Astrocyte of the cerebellum (primary cell): Measurements from ENCODE around the gene VEZT.

Source experiments
- DNase-seq: peaks from one replicate; pipeline ENCODE4 v3.0.0-alpha.2; 2011; ENCODE audit warnings: low read depth
- H3K4me3 ChIP-seq: 2 replicates; pipeline ENCODE4 v1.5.1; 2011; ENCODE audit warnings: mild to moderate bottlenecking, low read depth, low read length, moderate library complexity
- in situ Hi-C: cut with HindIII; loops from 2 replicates; pipeline ENCODE4 v1.10.0; 2017; ENCODE audit warnings: low sequenced_read_pairs
- TF ChIP-seq, protein P1 (sequence below): IDR thresholded peaks from 2 replicates; pipeline ENCODE4 v1.5.1; 2012; ENCODE audit warnings: low read length, low read depth, moderate library complexity, mild to moderate bottlenecking; ENCODE audit errors: missing control alignments

The VEZT gene

DNA sequence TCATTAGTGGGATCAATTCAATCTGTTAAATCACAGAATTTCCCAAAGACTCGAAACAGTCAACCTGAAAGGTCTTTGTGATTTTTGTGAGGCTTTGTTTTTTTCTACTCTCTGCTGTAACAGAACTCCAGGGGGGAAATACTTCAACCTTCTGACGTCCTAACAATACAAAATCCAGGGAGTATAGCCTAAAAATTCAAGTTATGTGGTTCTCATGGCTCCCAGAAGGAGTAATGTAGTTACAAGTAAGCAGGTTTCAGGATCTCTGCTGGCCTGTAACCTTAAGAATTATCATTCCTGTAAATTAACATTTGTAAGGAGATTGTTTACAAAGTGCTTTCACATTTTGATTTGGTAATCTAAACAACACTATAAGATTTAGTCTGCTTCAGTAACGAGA lies 39.9 kb downstream of the VEZT start:
- H3K4me3 ChIP-seq = no peak overlapping the region
- DNase-seq = no peak
- in situ Hi-C loops = no loop called here
- TF ChIP-seq, protein P1, sequence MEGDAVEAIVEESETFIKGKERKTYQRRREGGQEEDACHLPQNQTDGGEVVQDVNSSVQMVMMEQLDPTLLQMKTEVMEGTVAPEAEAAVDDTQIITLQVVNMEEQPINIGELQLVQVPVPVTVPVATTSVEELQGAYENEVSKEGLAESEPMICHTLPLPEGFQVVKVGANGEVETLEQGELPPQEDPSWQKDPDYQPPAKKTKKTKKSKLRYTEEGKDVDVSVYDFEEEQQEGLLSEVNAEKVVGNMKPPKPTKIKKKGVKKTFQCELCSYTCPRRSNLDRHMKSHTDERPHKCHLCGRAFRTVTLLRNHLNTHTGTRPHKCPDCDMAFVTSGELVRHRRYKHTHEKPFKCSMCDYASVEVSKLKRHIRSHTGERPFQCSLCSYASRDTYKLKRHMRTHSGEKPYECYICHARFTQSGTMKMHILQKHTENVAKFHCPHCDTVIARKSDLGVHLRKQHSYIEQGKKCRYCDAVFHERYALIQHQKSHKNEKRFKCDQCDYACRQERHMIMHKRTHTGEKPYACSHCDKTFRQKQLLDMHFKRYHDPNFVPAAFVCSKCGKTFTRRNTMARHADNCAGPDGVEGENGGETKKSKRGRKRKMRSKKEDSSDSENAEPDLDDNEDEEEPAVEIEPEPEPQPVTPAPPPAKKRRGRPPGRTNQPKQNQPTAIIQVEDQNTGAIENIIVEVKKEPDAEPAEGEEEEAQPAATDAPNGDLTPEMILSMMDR = no peak

DNA sequence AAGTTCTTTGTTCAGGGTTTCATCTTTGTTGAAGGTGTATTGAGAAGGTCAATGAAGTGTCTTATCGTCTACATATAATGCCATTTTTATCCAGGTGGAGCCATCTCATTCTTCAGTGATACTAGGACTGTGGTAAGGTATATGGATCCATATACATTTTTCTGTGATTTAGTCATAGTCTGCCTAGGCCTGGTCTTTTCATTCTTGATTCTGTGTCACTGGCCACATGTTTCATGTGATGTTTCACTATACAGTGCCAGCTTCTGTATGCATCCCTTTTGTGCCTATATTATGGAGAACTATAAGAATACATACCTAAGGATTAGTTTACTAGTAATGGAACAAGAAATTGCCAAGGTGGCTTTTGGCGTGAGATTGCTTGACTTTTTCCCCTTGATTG lies 40.5 kb downstream of the VEZT start:
- in situ Hi-C loops = no loop called here
- TF ChIP-seq, protein P1 = no peak
- H3K4me3 ChIP-seq = no peak overlapping the region
- DNase-seq = no peak

DNA sequence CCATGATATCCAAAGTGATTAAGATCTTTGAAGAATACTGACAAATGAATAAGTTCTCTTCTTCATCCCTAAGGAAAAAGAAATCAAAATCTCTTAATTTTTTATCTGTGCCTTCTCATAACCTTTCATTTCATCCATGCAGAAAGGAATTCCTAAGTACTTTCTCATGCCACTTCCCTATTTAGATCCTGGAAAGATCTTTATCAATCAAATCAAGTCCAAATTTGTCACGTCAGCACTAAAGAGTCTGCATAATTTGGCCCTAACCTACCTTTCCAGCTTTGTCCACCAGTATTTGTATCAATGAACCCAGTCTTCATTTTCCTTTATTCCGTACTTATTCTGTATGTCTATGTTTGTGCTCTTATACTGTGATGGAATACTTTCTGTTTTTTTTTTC lies 41.2 kb downstream of the VEZT start:
- TF ChIP-seq, protein P1 = no peak
- no peak for DNase-seq
- in situ Hi-C loops = no loop called here
- H3K4me3 ChIP-seq = no peak overlapping the region

DNA sequence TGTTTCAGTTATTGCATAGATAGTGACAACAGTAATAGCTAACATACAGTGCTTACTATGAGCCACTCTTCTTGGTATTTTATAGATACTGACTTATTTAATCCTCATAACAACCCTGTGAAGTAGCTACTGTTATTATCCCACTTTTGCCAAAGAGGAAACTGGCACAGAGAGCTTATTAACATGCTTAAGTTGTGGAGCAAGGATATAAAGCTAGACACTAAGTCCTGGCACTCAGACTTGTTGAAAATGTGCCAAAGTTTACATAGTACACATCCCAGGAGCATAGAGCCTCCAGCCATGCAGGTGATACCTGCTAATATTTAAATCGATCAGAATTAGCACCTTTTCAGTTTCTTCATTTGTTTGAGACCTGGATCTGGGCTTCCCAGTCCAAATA lies 41.8 kb downstream of the VEZT start:
- no peak for DNase-seq
- H3K4me3 ChIP-seq = no peak overlapping the region
- in situ Hi-C loops = no loop called here
- TF ChIP-seq, protein P1 = no peak

DNA sequence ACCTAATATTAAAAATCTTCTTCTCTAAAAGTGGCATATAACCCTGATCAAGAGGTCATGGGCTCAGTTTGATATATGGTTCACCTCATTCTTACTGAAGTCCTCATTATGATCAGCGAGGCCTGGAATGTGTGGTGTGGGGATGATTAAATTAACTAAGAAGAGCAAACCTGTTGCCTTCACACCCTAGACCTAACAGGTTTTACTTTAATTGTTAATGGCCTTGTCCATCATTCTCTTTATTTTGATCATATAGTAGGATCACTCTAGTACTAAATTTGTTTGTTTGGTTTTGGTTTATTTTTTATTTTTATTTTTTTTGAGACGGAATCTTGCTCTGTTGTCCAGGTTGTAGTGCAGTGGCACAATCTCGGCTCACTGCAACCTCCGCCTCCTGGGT lies 43.5 kb downstream of the VEZT start:
- TF ChIP-seq, protein P1 = no peak
- in situ Hi-C loops = no loop called here
- no peak overlapping the region for H3K4me3 ChIP-seq
- no peak for DNase-seq

DNA sequence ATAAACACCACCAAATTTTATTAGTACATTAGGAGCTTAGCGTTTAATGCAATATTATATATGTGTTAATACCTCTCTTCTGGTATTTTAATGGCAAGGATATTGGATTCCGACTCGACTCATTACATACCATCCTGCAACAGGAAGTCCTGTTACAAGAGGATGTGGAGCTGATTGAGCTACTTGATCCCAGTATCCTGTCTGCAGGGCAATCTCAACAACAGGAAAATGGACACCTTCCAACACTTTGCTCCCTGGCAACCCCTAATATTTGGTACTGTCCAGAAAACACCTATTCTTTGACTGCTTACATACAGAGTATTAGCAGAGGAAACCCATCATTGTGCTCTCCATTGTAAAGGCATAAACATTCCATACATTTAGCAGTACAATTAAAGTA lies 45.2 kb downstream of the VEZT start:
- in situ Hi-C loops = no loop called here
- TF ChIP-seq, protein P1 = no peak
- no peak overlapping the region for H3K4me3 ChIP-seq
- no peak for DNase-seq

DNA sequence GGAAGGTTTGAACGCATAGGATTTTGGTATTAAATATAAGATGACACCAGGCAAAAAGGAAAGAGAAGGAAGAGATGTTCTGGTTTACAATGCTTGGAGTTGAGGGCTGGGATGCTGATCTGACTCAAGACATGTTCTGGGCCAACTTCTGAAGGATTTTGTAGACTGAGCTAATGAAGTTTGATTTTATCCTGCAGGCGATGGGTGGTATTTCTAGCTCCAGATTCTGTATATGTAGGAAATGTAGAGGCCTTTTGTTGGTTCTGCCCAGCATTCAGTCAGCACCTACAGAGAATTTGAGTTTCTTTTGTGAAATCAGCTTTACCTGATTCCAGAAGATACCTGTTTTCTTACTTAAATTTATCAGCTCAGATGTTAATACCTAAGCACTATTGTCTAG lies 48.2 kb downstream of the VEZT start:
- TF ChIP-seq, protein P1 = no peak
- in situ Hi-C loops = loop anchor here (5.0 kb wide), 1 partner anchor 57 kb away; no protein-coding TSS in a partner anchor
- no peak for DNase-seq

More for the DNA sequence above, 48.2 kb downstream of the VEZT start:
- no peak overlapping the region for H3K4me3 ChIP-seq
